HUES64 (cell line): ENCODE data around the gene NEK5.

ENCODE experiments used
- H3K27ac ChIP-seq: 2 replicates; pipeline ENCODE4 v1.7.0; 2013; ENCODE audit warnings: low read depth, low read length, inconsistent platforms
- H3K27me3 ChIP-seq: 2 replicates; pipeline ENCODE4 v1.6.1; 2013; ENCODE audit warnings: mild to moderate bottlenecking, low read length; ENCODE audit not compliant: insufficient read depth
- H3K36me3 ChIP-seq: 2 replicates; pipeline ENCODE4 v1.6.1; 2013; ENCODE audit warnings: mild to moderate bottlenecking, low read length; ENCODE audit not compliant: insufficient read depth
- H3K4me1 ChIP-seq: 2 replicates; pipeline ENCODE4 v1.6.1; 2013; ENCODE audit warnings: mild to moderate bottlenecking, low read length, moderate library complexity; ENCODE audit not compliant: insufficient read depth
- H3K4me3 ChIP-seq: 2 replicates; pipeline ENCODE4 v1.5.1; 2013; ENCODE audit warnings: mild to moderate bottlenecking, low read length, moderate library complexity
- H3K9ac ChIP-seq: 2 replicates; pipeline ENCODE4 v1.6.1; 2013; ENCODE audit warnings: mild to moderate bottlenecking, low read depth, low read length
- H3K9me3 ChIP-seq: 2 replicates; pipeline ENCODE4 v1.6.1; 2013; ENCODE audit warnings: low read depth, low read length; ENCODE audit not compliant: insufficient read depth
- WGBS: fragments of 150-250, 120-280 bp; methylation state at CpG from one replicate; pipeline ENCODE4 v1.1.7; 2013; ENCODE audit warnings: missing lambda C conversion rate; 5-methylcytosine and 5-hydroxymethylcytosine counted together

Gene NEK5

DNA sequence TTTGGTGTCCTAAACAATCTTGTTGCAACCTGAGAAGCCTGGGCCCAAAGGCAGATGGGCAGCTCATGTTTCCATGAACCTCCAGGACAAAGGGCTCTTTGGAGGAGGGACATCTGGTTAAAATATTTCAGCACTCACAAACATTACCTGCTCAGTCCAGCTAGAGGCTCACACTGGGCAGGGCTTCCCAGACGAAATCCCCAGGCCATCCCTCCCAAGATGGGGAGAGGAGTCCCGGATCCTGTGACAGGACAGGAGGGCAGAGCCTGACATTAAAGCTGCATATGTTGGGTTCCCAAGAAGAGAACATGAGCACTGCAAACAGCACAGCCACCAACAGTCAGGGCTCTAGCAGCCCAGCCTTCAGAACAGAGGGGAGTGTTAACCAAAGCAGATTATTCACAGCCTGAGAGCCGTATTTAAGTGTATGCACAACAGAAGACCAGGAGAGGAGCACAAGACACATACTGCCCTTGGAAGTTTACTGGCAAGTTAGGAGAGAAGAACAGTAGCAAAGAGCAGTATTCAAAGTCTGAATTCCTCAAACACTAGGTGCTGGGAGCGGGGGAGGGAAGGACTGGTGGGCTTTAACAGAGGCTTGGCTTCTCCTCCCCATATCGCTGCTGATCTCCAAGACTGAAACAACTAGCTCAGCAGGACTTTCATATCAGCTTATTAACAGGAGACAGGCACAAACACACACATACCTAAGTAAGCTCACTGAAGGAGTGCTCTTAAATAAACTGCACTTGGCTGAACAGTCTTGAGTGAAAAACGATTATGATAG, 130.0 kb downstream of the NEK5 start:
- Histone ChIP-seq H3K27ac (no peak overlapping the region; the same call in 1 of the 2 replicates), H3K4me1 (peaks cover 24% of the 10 kb centered on the region), H3K36me3 (no peaks in the 10 kb centered on the region), H3K9me3 (no peaks in the 10 kb centered on the region), H3K27me3 (no peaks in the 10 kb centered on the region), H3K9ac (no peak overlapping the region), H3K4me3 (no peak overlapping the region)
- WGBS: 50% methylated on average over 6 of the region's 6 CpGs

DNA sequence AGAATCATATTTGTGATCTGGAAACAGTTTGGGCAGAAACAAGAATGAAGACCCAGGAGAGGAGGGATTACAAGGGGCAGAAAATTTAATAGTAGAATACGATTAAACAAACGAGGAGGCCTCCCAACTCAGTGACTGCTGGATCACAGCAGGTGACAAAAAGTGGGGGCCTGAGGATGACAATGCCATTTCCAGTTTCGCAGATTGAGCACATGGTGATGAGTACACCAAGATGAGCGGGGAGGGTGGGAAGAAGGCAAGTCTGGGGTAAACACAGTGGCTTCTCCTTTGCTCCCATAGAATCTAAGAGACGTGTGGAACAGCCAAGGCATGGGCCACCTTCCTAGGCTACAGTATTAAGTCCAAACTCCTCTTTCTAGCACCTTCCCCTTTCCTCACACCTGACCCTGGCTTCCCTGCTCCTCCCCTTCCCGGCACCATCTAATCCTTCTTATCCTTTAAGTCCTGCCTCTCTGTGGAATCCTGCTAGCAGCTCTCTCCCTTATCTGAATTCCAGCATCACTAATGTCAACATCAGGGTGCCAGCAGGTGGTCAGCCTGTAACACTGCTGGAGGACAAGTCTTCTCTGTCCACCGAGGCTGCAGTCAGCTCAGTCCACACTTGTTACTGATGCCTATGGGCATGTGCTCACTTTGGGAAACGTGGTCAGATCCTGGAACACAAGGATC, 131.1 kb downstream of the NEK5 start:
- Histone ChIP-seq H3K9me3 (no peaks in the 10 kb centered on the region), H3K9ac (no peak overlapping the region), H3K4me1 (peaks cover 24% of the 10 kb centered on the region), H3K36me3 (no peaks in the 10 kb centered on the region), H3K27ac (no peak overlapping the region), H3K4me3 (no peak overlapping the region), H3K27me3 (no peaks in the 10 kb centered on the region)
- whole genome bisulfite sequencing: 63% methylated on average over 8 of the region's 8 CpGs

DNA sequence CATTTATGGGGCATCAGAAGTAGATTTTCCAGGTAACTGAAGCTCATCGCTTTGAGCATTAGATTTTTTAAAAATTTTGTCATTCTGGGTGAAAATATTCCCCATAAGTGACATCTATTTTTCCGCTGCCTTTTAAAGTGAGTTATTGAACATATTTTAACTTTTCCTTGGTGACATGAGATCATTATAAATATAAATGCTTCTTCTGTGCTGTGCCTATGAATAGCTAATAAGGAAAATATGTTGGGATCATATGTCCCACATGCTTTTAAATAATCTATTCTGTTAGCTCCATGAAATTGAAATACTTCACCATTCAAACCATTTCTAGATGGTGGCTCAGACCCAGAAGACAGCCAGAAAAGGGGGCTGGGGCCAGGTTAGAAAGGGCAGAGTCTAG, 131.7 kb downstream of the NEK5 start:
- no peaks in the 10 kb centered on the region for H3K9me3 ChIP-seq
- WGBS: 88% methylated on average over 1 of the region's 2 CpGs
- no peaks in the 10 kb centered on the region for H3K36me3 ChIP-seq
- no peak overlapping the region for H3K27ac ChIP-seq
- no peak overlapping the region for H3K9ac ChIP-seq
- H3K27me3 ChIP-seq: no peaks in the 10 kb centered on the region
- peaks cover 24% of the 10 kb centered on the region for H3K4me1 ChIP-seq
- H3K4me3 ChIP-seq: no peak overlapping the region

DNA sequence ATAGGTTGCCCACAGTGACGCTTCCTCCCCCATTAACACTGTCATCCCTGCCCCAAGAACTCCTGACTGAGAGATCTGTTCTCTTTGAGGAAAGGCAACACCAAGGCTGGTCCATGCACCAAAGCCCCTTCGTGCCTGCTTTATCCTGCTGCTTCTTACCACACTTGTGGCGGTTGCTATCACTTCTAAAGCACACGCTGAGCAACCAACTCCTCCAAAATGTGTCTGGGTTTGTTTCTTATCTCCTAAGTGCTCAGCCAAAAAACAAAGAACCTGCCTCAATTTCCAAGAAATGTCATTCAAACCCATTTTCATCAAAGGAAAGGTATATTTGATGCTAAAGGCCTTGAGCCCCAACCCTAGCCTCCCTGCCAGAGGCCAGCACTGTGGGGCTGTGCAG, 132.2 kb downstream of the NEK5 start:
- H3K4me1 ChIP-seq: peaks cover 24% of the 10 kb centered on the region
- no peak overlapping the region for H3K4me3 ChIP-seq
- no peaks in the 10 kb centered on the region for H3K9me3 ChIP-seq
- H3K36me3 ChIP-seq: no peaks in the 10 kb centered on the region
- no peak overlapping the region for H3K27ac ChIP-seq
- no peaks in the 10 kb centered on the region for H3K27me3 ChIP-seq
- H3K9ac ChIP-seq: no peak overlapping the region
- 89% methylated on average over 4 of the region's 4 CpGs for WGBS

DNA sequence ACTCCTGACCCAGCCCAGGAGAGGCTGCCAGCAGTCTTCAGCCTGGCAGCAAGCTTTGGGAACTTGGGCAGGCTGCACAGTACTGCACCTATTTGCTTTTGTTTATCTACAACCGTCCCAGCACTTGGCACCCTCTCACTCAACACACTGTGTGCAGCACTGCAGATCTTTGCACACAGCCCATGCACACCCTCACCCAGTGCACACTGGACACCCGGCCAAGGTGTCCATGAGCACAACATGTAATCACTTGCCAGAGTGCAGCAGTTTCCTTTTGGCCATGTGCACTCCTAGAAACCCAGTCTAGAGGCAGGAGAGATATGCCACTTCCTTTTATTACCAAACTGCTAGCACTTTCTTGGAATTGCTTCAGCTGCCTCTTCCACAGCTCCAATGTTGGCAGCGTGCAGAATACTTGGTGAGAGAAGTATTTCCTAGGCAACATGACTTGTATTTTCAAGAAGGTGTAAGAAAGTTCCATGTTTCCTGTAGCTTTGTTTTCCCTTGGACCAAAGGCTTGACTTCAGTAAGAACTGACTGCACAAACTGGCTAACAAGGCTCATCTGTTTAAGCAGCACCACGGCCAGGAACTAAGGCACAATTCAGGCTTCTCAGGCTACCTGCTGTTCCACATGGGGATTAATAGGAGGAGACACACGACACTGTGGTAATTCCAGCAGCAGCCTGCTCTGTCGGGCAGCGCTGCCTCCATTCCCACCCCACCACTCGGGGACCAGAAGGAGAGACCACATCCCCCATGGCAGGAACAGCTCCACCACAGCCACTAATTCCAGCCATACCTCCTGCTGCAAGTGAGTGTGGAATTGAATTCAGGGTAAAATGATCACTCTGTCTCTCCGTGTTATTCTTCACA, 133.0 kb downstream of the NEK5 start:
- WGBS: 74% methylated on average over 9 of the region's 9 CpGs
- Histone ChIP-seq H3K27ac (no peak overlapping the region), H3K27me3 (no peaks in the 10 kb centered on the region), H3K4me3 (no peak overlapping the region), H3K36me3 (no peaks in the 10 kb centered on the region), H3K9me3 (no peaks in the 10 kb centered on the region), H3K4me1 (peaks cover 21% of the 10 kb centered on the region; the same call in 1 of the 2 replicates), H3K9ac (no peak overlapping the region)

DNA sequence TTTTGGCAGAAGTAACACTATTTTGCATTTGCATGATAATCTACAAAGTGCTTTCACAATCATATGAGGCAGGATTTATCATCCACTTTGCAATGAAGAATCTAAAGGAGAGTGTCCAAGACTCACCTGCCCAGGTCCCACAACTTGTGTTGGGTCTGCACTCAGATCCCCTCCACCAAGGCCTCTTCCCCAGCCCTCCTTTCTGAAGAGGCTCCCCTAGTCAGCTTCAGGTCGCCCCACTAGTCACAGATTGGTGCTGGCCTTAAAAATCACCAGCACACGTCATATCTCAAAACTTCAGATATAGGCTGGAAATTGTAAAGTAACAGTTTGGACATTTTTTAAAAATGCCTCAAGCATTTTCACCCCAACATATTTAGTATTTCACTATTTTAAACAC, 135.2 kb downstream of the NEK5 start:
- Histone ChIP-seq H3K36me3 (no peaks in the 10 kb centered on the region), H3K9ac (no peak overlapping the region), H3K4me1 (peaks cover 12% of the 10 kb centered on the region; the same call in 1 of the 2 replicates), H3K4me3 (no peak overlapping the region), H3K9me3 (no peaks in the 10 kb centered on the region), H3K27me3 (no peaks in the 10 kb centered on the region), H3K27ac (no peak overlapping the region)
- 94% methylated on average over 2 of the region's 2 CpGs for WGBS

DNA sequence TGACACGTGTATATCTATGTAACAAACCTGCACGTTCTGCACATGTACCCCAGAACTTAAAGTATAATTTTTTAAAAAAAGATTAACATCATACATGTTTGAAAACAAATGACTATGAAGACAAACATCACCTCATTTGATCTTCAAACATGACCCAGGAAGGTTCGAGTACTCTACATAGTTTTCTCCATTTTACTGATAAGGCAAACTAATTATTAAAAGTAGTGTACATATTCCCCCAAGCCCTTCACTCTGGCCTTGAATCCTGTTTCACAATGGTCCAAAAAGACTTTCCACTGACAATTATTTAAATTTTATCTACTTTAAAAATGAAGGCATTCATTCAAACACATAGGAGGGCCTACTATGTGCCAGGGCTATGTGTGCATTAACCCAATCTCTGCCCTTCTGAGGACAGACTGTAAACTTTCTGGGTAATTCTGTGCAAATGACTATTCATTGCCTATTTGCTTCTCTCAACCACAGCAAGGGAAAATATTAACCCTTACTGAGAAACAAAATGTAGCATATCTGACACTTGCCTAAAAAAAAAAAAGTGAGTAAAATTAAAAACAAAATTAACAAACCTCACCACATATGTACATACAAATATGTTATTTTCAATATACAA, 139.8 kb downstream of the NEK5 start:
- Histone ChIP-seq H3K9ac (no peak overlapping the region), H3K36me3 (no peaks in the 10 kb centered on the region), H3K27ac (no peak overlapping the region), H3K4me1 (no peaks in the 10 kb centered on the region), H3K9me3 (no peaks in the 10 kb centered on the region), H3K4me3 (no peak overlapping the region), H3K27me3 (no peaks in the 10 kb centered on the region)
- WGBS: 100% methylated on average over 1 of the region's 3 CpGs
